NOMO-1 treated with DMSO at 0.1 percent for 48 hours (cell line): ENCODE results near the gene TTYH3.
"Not testable (repeated sequence)": the region's sequence is repeated elsewhere in the genome, so short reads cannot be mapped to it uniquely, and the experiment has no call there.

Experiments
- DNase-seq: peaks from one replicate; lab custom pipeline; 2025; ENCODE audit not compliant: unreplicated experiment; lab: John Stamatoyannopoulos, UW

Gene TTYH3

GRCh38 chr7:2681929-2682799 lies 50.4 kb downstream of the TTYH3 start:
- no peak for DNase-seq

GRCh38 chr7:2684501-2684900 lies 52.7 kb downstream of the TTYH3 start:
- DNase-seq: no peak

GRCh38 chr7:2686101-2686500 lies 54.3 kb downstream of the TTYH3 start:
- DNase-seq: no peak

GRCh38 chr7:2687338-2687869 lies 55.6 kb downstream of the TTYH3 start:
- no peak for DNase-seq

- DNase-seq: no peak
Observed at GRCh38 chr7:2687881-2688318, 56.1 kb downstream of the TTYH3 start, which contains the start of gene AMZ1. Gene AMZ1, plus strand, starts transcription at chr7:2688202. Its CDS starts 12,250 bp downstream, at chr7:2700452.

GRCh38 chr7:2688409-2689342 lies 56.9 kb downstream of the TTYH3 start:
- no peak for DNase-seq

GRCh38 chr7:2689343-2689847 lies 57.6 kb downstream of the TTYH3 start:
- DNase-seq: no peak

GRCh38 chr7:2689951-2690705 lies 58.3 kb downstream of the TTYH3 start:
- DNase-seq: no peak

- DNase-seq: peak; percentile 79
Observed at GRCh38 chr7:2691011-2691707, 59.4 kb downstream of the TTYH3 start.

- not testable (repeated sequence) for DNase-seq
Observed at GRCh38 chr7:2691932-2692439, 60.2 kb downstream of the TTYH3 start.

GRCh38 chr7:2692543-2692942 lies 60.8 kb downstream of the TTYH3 start:
- no peak for DNase-seq

GRCh38 chr7:2693420-2694121 lies 61.8 kb downstream of the TTYH3 start:
- DNase-seq: not testable (repeated sequence)

GRCh38 chr7:2694122-2694436 lies 62.3 kb downstream of the TTYH3 start:
- not testable (repeated sequence) for DNase-seq

GRCh38 chr7:2698581-2699288 lies 66.9 kb downstream of the TTYH3 start:
- DNase-seq: peak; percentile 45

GRCh38 chr7:2699289-2699620 lies 67.5 kb downstream of the TTYH3 start:
- no peak for DNase-seq

GRCh38 chr7:2700141-2700850 lies 68.5 kb downstream of the TTYH3 start:
- DNase-seq: no peak

- no peak for DNase-seq
Observed at GRCh38 chr7:2701424-2701823, 69.6 kb downstream of the TTYH3 start.
